Trophoblast cell (in vitro differentiated cells and primary cell): Measurements from ENCODE around the gene SACS.

ENCODE experiments used
- DNase-seq, 2 donors: peaks; one replicate each; pipeline ENCODE4 v3.0.0-alpha.2; 2016
- H2AFZ ChIP-seq: 2 replicates; pipeline ENCODE4 v1.6.1; 2013; ENCODE audit warnings: low read length, moderate library complexity, mild to moderate bottlenecking; ENCODE audit not compliant: insufficient read depth, poor library complexity
- H2AK5ac ChIP-seq: 2 replicates; pipeline ENCODE4 v1.6.1; 2013; ENCODE audit warnings: mild to moderate bottlenecking, low read length
- H2BK120ac ChIP-seq: 2 replicates; pipeline ENCODE4 v1.6.1; 2013; ENCODE audit warnings: low read length, mild to moderate bottlenecking, moderate library complexity; ENCODE audit not compliant: insufficient read depth, poor library complexity
- H2BK12ac ChIP-seq: 2 replicates; pipeline ENCODE4 v1.6.1; 2013; ENCODE audit warnings: mild to moderate bottlenecking, low read length, moderate library complexity
- H2BK5ac ChIP-seq: 2 replicates; pipeline ENCODE4 v1.6.1; 2013; ENCODE audit warnings: low read length, low read depth, moderate library complexity, mild to moderate bottlenecking; ENCODE audit not compliant: poor library complexity
- H3K14ac ChIP-seq: 2 replicates; pipeline ENCODE4 v1.6.1; 2013; ENCODE audit warnings: mild to moderate bottlenecking, low read length
- H3K18ac ChIP-seq: 2 replicates; pipeline ENCODE4 v1.6.1; 2013; ENCODE audit warnings: mild to moderate bottlenecking, low read length
- H3K23ac ChIP-seq: 2 replicates; pipeline ENCODE4 v1.6.1; 2013; ENCODE audit warnings: low read length
- H3K27ac ChIP-seq: 2 replicates; pipeline ENCODE4 v1.5.1; 2013; ENCODE audit warnings: low read depth, mild to moderate bottlenecking, inconsistent platforms, low read length, moderate library complexity
- H3K27me3 ChIP-seq: 2 replicates; pipeline ENCODE4 v1.6.1; 2013; ENCODE audit warnings: inconsistent platforms, mild to moderate bottlenecking, low read length, moderate library complexity; ENCODE audit not compliant: insufficient read depth
- H3K36me3 ChIP-seq, 2 experiments: 1 replicate in 1 of 2; 2 replicates in 1 of 2; pipeline ENCODE4 v1.6.1; 2013; ENCODE audit warnings: low read length in 2 of 2, mild to moderate bottlenecking in 2 of 2, moderate library complexity in 1 of 2; ENCODE audit not compliant: insufficient read depth in 2 of 2, control insufficient read depth in 1 of 2
- H3K4ac ChIP-seq: 2 replicates; pipeline ENCODE4 v1.6.1; 2013; ENCODE audit warnings: low read depth, mild to moderate bottlenecking, low read length, moderate library complexity
- H3K4me1 ChIP-seq, 2 experiments: 1 replicate in 1 of 2; 2 replicates in 1 of 2; pipeline ENCODE4 v1.6.1; 2013; ENCODE audit warnings: low read length in 2 of 2, mild to moderate bottlenecking in 2 of 2, moderate library complexity in 1 of 2; ENCODE audit not compliant: insufficient read depth in 2 of 2, control insufficient read depth in 1 of 2
- H3K4me2 ChIP-seq: 2 replicates; pipeline ENCODE4 v1.6.1; 2013; ENCODE audit warnings: inconsistent platforms, mild to moderate bottlenecking, low read length, moderate library complexity
- H3K4me3 ChIP-seq: 2 replicates; pipeline ENCODE4 v1.5.1; 2013; ENCODE audit warnings: mild to moderate bottlenecking, low read depth, low read length, inconsistent platforms
- H3K79me1 ChIP-seq: one replicate; pipeline ENCODE4 v1.6.1; 2013; ENCODE audit warnings: low read length
- H3K79me2 ChIP-seq: 2 replicates; pipeline ENCODE4 v1.6.1; 2013; ENCODE audit warnings: low read length, mild to moderate bottlenecking; ENCODE audit not compliant: control insufficient read depth, insufficient read depth, poor library complexity
- H3K9ac ChIP-seq: 2 replicates; pipeline ENCODE4 v1.6.1; 2013; ENCODE audit warnings: mild to moderate bottlenecking, low read length
- H3K9me3 ChIP-seq: 2 replicates; pipeline ENCODE4 v1.6.1; 2013; ENCODE audit warnings: low read depth, mild to moderate bottlenecking, control low read depth, inconsistent platforms, low read length; ENCODE audit not compliant: insufficient read depth
- H4K12ac ChIP-seq: 2 replicates; pipeline ENCODE4 v1.6.1; 2013; ENCODE audit warnings: low read depth, mild to moderate bottlenecking, low read length, moderate library complexity
- H4K8ac ChIP-seq: 2 replicates; pipeline ENCODE4 v1.6.1; 2013; ENCODE audit warnings: low read depth, mild to moderate bottlenecking, low read length, moderate library complexity
- H4K91ac ChIP-seq: one replicate; pipeline ENCODE4 v1.6.1; 2013; ENCODE audit warnings: low read depth, mild to moderate bottlenecking, low read length, moderate library complexity
- WGBS: extraction: QIAGEN DNeasy Blood & Tissue Kit; methylation state at CpG from one replicate; pipeline ENCODE4 v1.1.7; 2013; ENCODE audit warnings: missing lambda C conversion rate; ENCODE audit not compliant: insufficient read length, insufficient coverage; ENCODE audit errors: extremely low coverage; 5-methylcytosine and 5-hydroxymethylcytosine counted together

SACS gene

DNA sequence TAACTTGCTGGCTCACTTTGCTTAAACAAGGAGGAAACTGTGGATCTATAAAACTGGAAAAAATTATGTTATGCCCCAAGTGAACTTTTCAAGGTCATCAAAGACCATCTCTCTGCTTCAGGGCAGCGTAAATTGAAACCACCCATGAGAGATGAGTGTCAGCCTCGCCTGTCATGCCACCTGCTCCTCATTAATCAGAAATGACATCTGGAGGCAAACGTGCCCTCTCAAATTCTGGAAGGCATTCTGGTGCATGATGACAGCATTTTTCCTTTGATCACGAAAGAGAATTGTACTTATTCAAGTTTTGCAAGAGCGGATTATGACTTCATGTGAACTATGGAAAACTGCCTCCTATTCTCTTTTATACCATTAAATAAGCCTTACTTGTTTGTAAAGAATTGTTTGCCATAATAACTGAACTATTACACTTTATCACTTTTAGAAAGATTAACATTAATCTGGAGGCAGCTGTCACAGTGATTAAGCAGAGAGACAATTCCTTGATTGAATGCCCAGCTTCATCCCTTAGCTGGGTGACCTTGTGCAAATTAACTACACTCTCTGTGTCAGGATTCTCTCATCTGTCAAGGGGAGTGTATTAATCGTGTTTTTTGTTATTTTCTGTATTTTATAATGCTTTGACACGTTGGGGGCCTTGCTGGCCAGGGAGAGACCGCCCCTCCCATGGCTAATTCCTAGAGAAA, 17.0 kb upstream of the SACS start:
- Histone ChIP-seq H3K27me3 (no peaks in the 10 kb centered on the region), H3K4me3 (no peak overlapping the region), H3K23ac (no peak overlapping the region), H3K14ac (no peak overlapping the region), H3K36me3 (no peaks in the 10 kb centered on the region), H2AFZ (no peak overlapping the region), H3K79me2 (no peaks in the 10 kb centered on the region), H2BK120ac (no peak overlapping the region), H3K4me1 (no peaks in the 10 kb centered on the region), H3K4ac (no peak overlapping the region), H2BK12ac (no peak overlapping the region), H3K4me2 (no peak overlapping the region), H4K12ac (no peak overlapping the region), H3K27ac (no peak overlapping the region), H3K9ac (no peak overlapping the region), H4K91ac (no peak overlapping the region), H3K9me3 (no peaks in the 10 kb centered on the region), H3K18ac (no peak overlapping the region), H2AK5ac (no peak overlapping the region), H3K79me1 (no peaks in the 10 kb centered on the region), H4K8ac (no peak overlapping the region), H2BK5ac (no peak overlapping the region)
- no peak for DNase-seq
- WGBS = no CpG with 5 or more reads among the region's 8 CpGs

DNA sequence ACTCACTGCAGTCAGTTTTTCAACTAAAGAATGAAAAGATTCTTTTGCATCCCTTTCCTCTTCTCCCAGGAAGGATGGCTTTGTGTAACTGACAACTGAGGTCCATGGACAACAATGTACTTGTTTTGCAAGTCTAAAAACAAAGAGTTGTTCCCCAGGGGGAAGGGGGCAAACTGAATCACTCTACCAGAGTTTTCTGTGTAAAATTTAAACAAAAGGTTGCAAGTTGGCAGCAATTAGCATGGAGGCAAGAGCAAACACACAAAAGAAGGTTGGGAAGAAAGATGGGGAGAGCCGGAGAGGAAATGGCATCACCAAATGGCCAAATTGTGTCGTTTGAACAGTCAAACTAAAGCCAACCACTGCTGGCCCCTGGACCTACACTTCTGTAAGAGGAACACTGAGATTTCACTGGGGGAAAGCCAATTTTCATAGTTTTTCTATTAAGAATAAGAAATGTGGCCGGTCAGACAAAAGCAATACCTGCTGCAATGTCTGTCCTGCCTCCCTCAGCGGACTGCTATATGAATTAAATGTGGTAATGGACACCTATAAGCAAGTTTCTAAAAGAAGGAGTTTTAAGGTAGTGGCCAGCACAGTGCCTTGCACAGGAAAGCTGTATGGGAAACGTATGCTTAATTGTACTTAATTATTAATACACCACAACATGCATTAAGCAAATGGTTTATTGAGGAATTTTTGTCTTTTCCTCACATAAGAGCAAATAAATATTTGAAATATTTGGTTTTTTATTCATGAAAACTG, 16.1 kb upstream of the SACS start:
- Histone ChIP-seq H2AK5ac (no peak overlapping the region), H3K23ac (no peak overlapping the region)
- WGBS = no CpG with 5 or more reads among the region's 5 CpGs

GRCh38 chr13:23447927-23448326, 14.4 kb upstream of the SACS start:
- Histone ChIP-seq H3K9me3 (no peaks in the 10 kb centered on the region), H2BK120ac (no peak overlapping the region), H3K14ac (no peak overlapping the region), H3K4me2 (no peak overlapping the region), H3K79me2 (no peaks in the 10 kb centered on the region), H4K91ac (no peak overlapping the region), H3K23ac (no peak overlapping the region), H3K9ac (no peak overlapping the region), H3K27me3 (no peaks in the 10 kb centered on the region), H3K4me1 (no peaks in the 10 kb centered on the region), H3K36me3 (no peaks in the 10 kb centered on the region), H2BK5ac (no peak overlapping the region), H3K4me3 (no peak overlapping the region), H4K12ac (no peak overlapping the region), H3K18ac (no peak overlapping the region), H3K4ac (no peak overlapping the region), H2BK12ac (no peak overlapping the region), H4K8ac (no peak overlapping the region), H2AFZ (no peak overlapping the region), H3K27ac (no peak overlapping the region), H3K79me1 (no peaks in the 10 kb centered on the region), H2AK5ac (no peak overlapping the region)
- no peak for DNase-seq
- WGBS = no CpG with 5 or more reads among the region's 3 CpGs

More for the DNA sequence above, 16.1 kb upstream of the SACS start:
- H3K36me3 ChIP-seq = no peaks in the 10 kb centered on the region
- H2BK5ac ChIP-seq = no peak overlapping the region
- H4K8ac ChIP-seq = no peak overlapping the region
- H4K91ac ChIP-seq = no peak overlapping the region
- no peak overlapping the region for H3K4me2 ChIP-seq
- H3K27ac ChIP-seq = no peak overlapping the region
- no peak overlapping the region for H2BK12ac ChIP-seq
- no peak overlapping the region for H2AFZ ChIP-seq
- H3K18ac ChIP-seq = no peak overlapping the region
- no peak overlapping the region for H3K4me3 ChIP-seq
- no peak overlapping the region for H3K14ac ChIP-seq
- no peaks in the 10 kb centered on the region for H3K9me3 ChIP-seq
- DNase-seq = no peak
- no peak overlapping the region for H3K9ac ChIP-seq
- no peaks in the 10 kb centered on the region for H3K4me1 ChIP-seq
- no peaks in the 10 kb centered on the region for H3K79me1 ChIP-seq
- no peaks in the 10 kb centered on the region for H3K79me2 ChIP-seq
- H3K27me3 ChIP-seq = no peaks in the 10 kb centered on the region
- no peak overlapping the region for H4K12ac ChIP-seq
- H3K4ac ChIP-seq = no peak overlapping the region
- H2BK120ac ChIP-seq = no peak overlapping the region

DNA sequence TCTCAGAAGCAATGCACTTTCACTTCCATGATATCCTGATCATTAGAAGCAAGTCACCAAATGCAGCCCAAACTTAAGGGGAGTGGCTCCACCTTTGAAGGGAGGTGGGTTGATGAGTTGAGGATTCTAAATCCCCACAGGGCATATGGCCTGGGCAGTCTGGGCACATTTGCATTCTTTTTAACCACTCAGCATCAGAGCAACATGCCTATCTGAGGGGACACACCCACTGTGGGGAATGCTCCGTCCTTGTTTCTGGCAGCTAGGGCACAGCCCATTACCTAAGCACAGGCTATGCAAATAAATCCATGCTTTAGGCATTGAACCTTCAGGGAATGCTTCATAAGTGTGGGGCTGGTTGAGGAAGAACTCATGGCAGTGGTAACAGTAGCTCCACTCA, 12.3 kb upstream of the SACS start:
- no CpG with 5 or more reads among the region's 1 CpG for WGBS
- H4K8ac ChIP-seq = no peak overlapping the region
- no peak overlapping the region for H2AFZ ChIP-seq
- no peaks in the 10 kb centered on the region for H3K9me3 ChIP-seq
- H2BK120ac ChIP-seq = no peak overlapping the region
- no peak overlapping the region for H2AK5ac ChIP-seq
- no peak overlapping the region for H3K4me3 ChIP-seq
- H3K9ac ChIP-seq = no peak overlapping the region
- H3K14ac ChIP-seq = no peak overlapping the region
- no peaks in the 10 kb centered on the region for H3K27me3 ChIP-seq
- no peak overlapping the region for H3K23ac ChIP-seq
- no peak overlapping the region for H3K27ac ChIP-seq
- DNase-seq = no peak
- no peak overlapping the region for H2BK12ac ChIP-seq
- no peak overlapping the region for H4K91ac ChIP-seq
- no peaks in the 10 kb centered on the region for H3K4me1 ChIP-seq
- no peak overlapping the region for H3K18ac ChIP-seq
- no peak overlapping the region for H3K4me2 ChIP-seq
- H3K4ac ChIP-seq = no peak overlapping the region
- H2BK5ac ChIP-seq = no peak overlapping the region
- H4K12ac ChIP-seq = no peak overlapping the region
- no peaks in the 10 kb centered on the region for H3K36me3 ChIP-seq
- no peaks in the 10 kb centered on the region for H3K79me1 ChIP-seq
- H3K79me2 ChIP-seq = no peaks in the 10 kb centered on the region
